ENCODE data around the gene SCOC. TPM values are rescaled to one million over a fixed set of nuclear protein-coding genes. Genes with fewer than 3 reads are reported as not detected.

Gene SCOC
- total and polyA plus RNA-seq, 2 of the 13 experiments (the other 11 are each of a cell fraction or from before 2014, with no cell fraction given): 43.8 to 65.2 TPM

- peak; percentile 71; the same call in 1 of the 2 replicates for TF ChIP-seq MYC (CRISPR knock-in tag; IDR thresholded peaks at IDR 0.05; ENCODE audit: borderline replicate concordance)
- TF ChIP-seq SIN3B (IDR thresholded peaks at IDR 0.05; ENCODE audit: low read length): 0 out of 2 replicates have a peak, but pooled peaks have one; percentile 28
- TF ChIP-seq RXRA (CRISPR knock-in tag; IDR thresholded peaks at IDR 0.05): peak; percentile 76
- no peak for TF ChIP-seq ZNF326 (CRISPR knock-in tag; IDR thresholded peaks at IDR 0.05; ENCODE audit: borderline replicate concordance)
- TF ChIP-seq HIC2 (CRISPR knock-in tag; IDR thresholded peaks at IDR 0.05; ENCODE audit: low read depth): peak; percentile 55; the same call in 1 of the 2 replicates
- TF ChIP-seq MYNN (CRISPR knock-in tag; IDR thresholded peaks at IDR 0.05; ENCODE audit: low read depth): no peak
- no peak for TF ChIP-seq NFE2L1 (CRISPR knock-in tag; IDR thresholded peaks at IDR 0.05; ENCODE audit: borderline replicate concordance)
- TF ChIP-seq ZNF878 (CRISPR knock-in tag; IDR thresholded peaks at IDR 0.05): peak; percentile 65
- no peak for TF ChIP-seq ZSCAN12 (CRISPR knock-in tag; IDR thresholded peaks at IDR 0.05)
- peak; percentile 96 for TF ChIP-seq ZNF891 (CRISPR knock-in tag; IDR thresholded peaks at IDR 0.05)
- TF ChIP-seq ZNF317 (CRISPR knock-in tag; IDR thresholded peaks at IDR 0.05): no peak
- TF ChIP-seq DMAP1 (CRISPR knock-in tag; IDR thresholded peaks at IDR 0.05): peak; percentile 75
- TF ChIP-seq NFIB (CRISPR knock-in tag; IDR thresholded peaks at IDR 0.05; ENCODE audit: borderline replicate concordance): 0 out of 2 replicates have a peak, but pooled peaks have one; percentile 30
- TF ChIP-seq ZNF768 (CRISPR knock-in tag; IDR thresholded peaks at IDR 0.05): peak; percentile 49; the same call in 1 of the 2 replicates
- no peak for TF ChIP-seq KDM3A (CRISPR knock-in tag; IDR thresholded peaks at IDR 0.05; ENCODE audit: low read depth)
- TF ChIP-seq SRSF4 (IDR thresholded peaks at IDR 0.05; ENCODE audit: low read depth, low read length, poor library complexity, severe bottlenecking): no peak
- no peak for TF ChIP-seq DNMT1 (CRISPR knock-in tag; IDR thresholded peaks at IDR 0.05)
- peak; percentile 33; the same call in 1 of the 2 replicates for TF ChIP-seq CERS6 (CRISPR knock-in tag; IDR thresholded peaks at IDR 0.05)
- no peak for TF ChIP-seq ZNF10 (CRISPR knock-in tag; IDR thresholded peaks at IDR 0.05; ENCODE audit: borderline replicate concordance, low read depth)
- TF ChIP-seq ZNF850 (CRISPR knock-in tag; conservative IDR thresholded peaks at IDR 0.05): no peak
- TF ChIP-seq, protein P1, sequence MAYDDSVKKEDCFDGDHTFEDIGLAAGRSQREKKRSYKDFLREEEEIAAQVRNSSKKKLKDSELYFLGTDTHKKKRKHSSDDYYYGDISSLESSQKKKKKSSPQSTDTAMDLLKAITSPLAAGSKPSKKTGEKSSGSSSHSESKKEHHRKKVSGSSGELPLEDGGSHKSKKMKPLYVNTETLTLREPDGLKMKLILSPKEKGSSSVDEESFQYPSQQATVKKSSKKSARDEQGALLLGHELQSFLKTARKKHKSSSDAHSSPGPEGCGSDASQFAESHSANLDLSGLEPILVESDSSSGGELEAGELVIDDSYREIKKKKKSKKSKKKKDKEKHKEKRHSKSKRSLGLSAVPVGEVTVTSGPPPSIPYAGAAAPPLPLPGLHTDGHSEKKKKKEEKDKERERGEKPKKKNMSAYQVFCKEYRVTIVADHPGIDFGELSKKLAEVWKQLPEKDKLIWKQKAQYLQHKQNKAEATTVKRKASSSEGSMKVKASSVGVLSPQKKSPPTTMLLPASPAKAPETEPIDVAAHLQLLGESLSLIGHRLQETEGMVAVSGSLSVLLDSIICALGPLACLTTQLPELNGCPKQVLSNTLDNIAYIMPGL (CRISPR knock-in tag; IDR thresholded peaks at IDR 0.05; ENCODE audit: borderline replicate concordance in 1 of 2, low read depth in 1 of 2): peak; percentile 76 to 90; a peak in 3 of 4 replicates
- TF ChIP-seq MEIS2 (CRISPR knock-in tag; IDR thresholded peaks at IDR 0.05): peak; percentile 42; the same call in 1 of the 2 replicates
- peak; percentile 100 for TF ChIP-seq ZNF343 (CRISPR knock-in tag; IDR thresholded peaks at IDR 0.05)
- peak; percentile 78 for TF ChIP-seq KMT2B (CRISPR knock-in tag; IDR thresholded peaks at IDR 0.05)
- peak; percentile 95 for TF ChIP-seq TAF1 (CRISPR knock-in tag; IDR thresholded peaks at IDR 0.05)
- 0 out of 2 replicates have a peak, but pooled peaks have one; percentile 24 for TF ChIP-seq HNF4G (IDR thresholded peaks at IDR 0.05; ENCODE audit: borderline replicate concordance, low read depth, low read length)
- no peak for TF ChIP-seq HNF4G (CRISPR knock-in tag; IDR thresholded peaks at IDR 0.05; ENCODE audit: borderline replicate concordance, low read depth)
Measured at GRCh38 chr4:140373328-140374129, at the start of gene SCOC (continued).
